Liver (tissue), 9 donors: ENCODE measurements around the gene CYP24A1. TPM values are rescaled to one million over a fixed set of nuclear protein-coding genes. Genes with fewer than 3 reads are reported as not detected.
A peak's percentile ranks its signal among the peaks of the same experiment; 100 is the strongest.

Experiments used
- DNase-seq: peaks from one replicate; pipeline ENCODE4 v3.0.0-alpha.2; 2017; ENCODE audit warnings: low spot score
- H3K27ac ChIP-seq, 2 donors: one replicate each; pipeline ENCODE4 v1.7.0; 2013; ENCODE audit warnings: inconsistent platforms in 2 of 2, low read length in 2 of 2, control low read depth in 1 of 2, low read depth in 1 of 2, mild to moderate bottlenecking in 1 of 2
- H3K27me3 ChIP-seq, 4 donors: one replicate each; pipeline versions ENCODE4 v1.6.1 to v1.7.0; 2013; ENCODE audit warnings: low read length in 3 of 4, inconsistent platforms in 1 of 4, mild to moderate bottlenecking in 1 of 4, moderate library complexity in 1 of 4; ENCODE audit not compliant: control insufficient read depth in 4 of 4, insufficient read depth in 4 of 4
- H3K36me3 ChIP-seq, 4 donors: one replicate each; pipeline versions ENCODE4 v1.6.1 to v1.7.0; 2013; ENCODE audit warnings: low read length in 3 of 4, mild to moderate bottlenecking in 3 of 4, low read depth in 1 of 4, moderate library complexity in 1 of 4; ENCODE audit not compliant: control insufficient read depth in 4 of 4, insufficient read depth in 3 of 4
- H3K4me1 ChIP-seq, 4 donors: one replicate each; pipeline versions ENCODE4 v1.6.1 to v1.7.0; 2013; ENCODE audit warnings: low read length in 3 of 4, mild to moderate bottlenecking in 3 of 4, moderate library complexity in 1 of 4; ENCODE audit not compliant: control insufficient read depth in 4 of 4, insufficient read depth in 4 of 4
- H3K4me3 ChIP-seq, 3 donors: one replicate each; pipeline versions ENCODE4 v1.6.1 to v1.7.0; 2013; ENCODE audit warnings: low read length in 3 of 3, control low read depth in 1 of 3, low read depth in 1 of 3, mild to moderate bottlenecking in 1 of 3
- H3K9ac ChIP-seq, 2 donors: one replicate each; pipeline ENCODE4 v1.7.0; 2013; ENCODE audit warnings: low read length in 2 of 2, mild to moderate bottlenecking in 2 of 2, moderate library complexity in 2 of 2, control low read depth in 1 of 2, low read depth in 1 of 2
- H3K9me3 ChIP-seq, 4 donors: one replicate each; pipeline versions ENCODE4 v1.6.1 to v1.7.0; 2013; ENCODE audit warnings: low read length in 3 of 4; ENCODE audit not compliant: control insufficient read depth in 4 of 4
- CTCF ChIP-seq: fragments of 150-350 bp; IDR thresholded peaks from 2 replicates; pipeline ENCODE4 v1.5.1; 2017; ENCODE audit warnings: improper control_type of control experiment, low read depth, low read length; ENCODE audit not compliant: missing input control
- FOXA1 ChIP-seq: IDR thresholded peaks from 2 replicates; pipeline ENCODE4 v1.6.1; 2016; ENCODE audit warnings: antibody characterized with exemption
- FOXA2 ChIP-seq: IDR thresholded peaks from 2 replicates; pipeline ENCODE4 v1.6.1; 2016; ENCODE audit warnings: antibody characterized with exemption
- JUND ChIP-seq, 2 donors: IDR thresholded peaks; 2 replicates each; pipeline ENCODE4 v1.6.1; 2016; ENCODE audit warnings: antibody characterized with exemption in 2 of 2
- RAD21 ChIP-seq, 2 donors: IDR thresholded peaks; 2 replicates each; pipeline ENCODE4 v1.6.1; 2016; ENCODE audit warnings: antibody characterized with exemption in 2 of 2, mild to moderate bottlenecking in 2 of 2
- RXRA ChIP-seq, 2 donors: IDR thresholded peaks; 2 replicates each; pipeline ENCODE4 v1.6.1; 2017 to 2018; ENCODE audit warnings: antibody characterized with exemption in 2 of 2, mild to moderate bottlenecking in 1 of 2
- YY1 ChIP-seq: IDR thresholded peaks from 2 replicates; pipeline ENCODE4 v1.6.1; 2016; ENCODE audit warnings: antibody characterized with exemption, mild to moderate bottlenecking
- ZBTB33 ChIP-seq: IDR thresholded peaks from 2 replicates; pipeline ENCODE4 v1.6.1; 2016; ENCODE audit warnings: antibody characterized with exemption
- WGBS: extraction: QIAGEN DNeasy Blood & Tissue Kit; methylation state at CpG from one replicate; pipeline ENCODE4 v1.1.7; 2013; 5-methylcytosine and 5-hydroxymethylcytosine counted together
- polyA plus RNA-seq, 2 donors: library from polyadenylated mRNA; stranded (reverse) in 1 of 2; unstranded in 1 of 2; fragments of 200-250 nt in 1 of 2; fragments of >200 nt in 1 of 2; fragmentation: Nextera tagmentation in 1 of 2; extraction: Ambion mirVana in 1 of 2; gene quantifications; one replicate each; pipeline versions ENCODE4 v1.2.1 to v1.2.3, GENCODE V29; 2013 to 2015
- total RNA-seq, 2 donors: library from RNA; depleted of rRNA; stranded (reverse); fragments of >200 nt; gene quantifications; one replicate each; pipeline ENCODE4 v1.2.3, GENCODE V29; 2014
- TF ChIP-seq, protein P1 (sequence below): IDR thresholded peaks from 2 replicates; pipeline ENCODE4 v1.6.1; 2016; ENCODE audit warnings: antibody characterized with exemption
- TF ChIP-seq, protein P2 (sequence below): IDR thresholded peaks from 2 replicates; pipeline ENCODE4 v1.6.1; 2016; ENCODE audit warnings: antibody characterized with exemption
- TF ChIP-seq, protein P3 (sequence below): IDR thresholded peaks from 2 replicates; pipeline ENCODE4 v1.6.1; 2016; ENCODE audit warnings: antibody characterized with exemption, mild to moderate bottlenecking
- donor health status: healthy.
- donor health status: healthy.
- donor health status: healthy.
- donor health status: healthy.
- donor health status: healthy.

The CYP24A1 gene
- total and polyA plus RNA-seq, 4 donors, result not detected

DNA sequence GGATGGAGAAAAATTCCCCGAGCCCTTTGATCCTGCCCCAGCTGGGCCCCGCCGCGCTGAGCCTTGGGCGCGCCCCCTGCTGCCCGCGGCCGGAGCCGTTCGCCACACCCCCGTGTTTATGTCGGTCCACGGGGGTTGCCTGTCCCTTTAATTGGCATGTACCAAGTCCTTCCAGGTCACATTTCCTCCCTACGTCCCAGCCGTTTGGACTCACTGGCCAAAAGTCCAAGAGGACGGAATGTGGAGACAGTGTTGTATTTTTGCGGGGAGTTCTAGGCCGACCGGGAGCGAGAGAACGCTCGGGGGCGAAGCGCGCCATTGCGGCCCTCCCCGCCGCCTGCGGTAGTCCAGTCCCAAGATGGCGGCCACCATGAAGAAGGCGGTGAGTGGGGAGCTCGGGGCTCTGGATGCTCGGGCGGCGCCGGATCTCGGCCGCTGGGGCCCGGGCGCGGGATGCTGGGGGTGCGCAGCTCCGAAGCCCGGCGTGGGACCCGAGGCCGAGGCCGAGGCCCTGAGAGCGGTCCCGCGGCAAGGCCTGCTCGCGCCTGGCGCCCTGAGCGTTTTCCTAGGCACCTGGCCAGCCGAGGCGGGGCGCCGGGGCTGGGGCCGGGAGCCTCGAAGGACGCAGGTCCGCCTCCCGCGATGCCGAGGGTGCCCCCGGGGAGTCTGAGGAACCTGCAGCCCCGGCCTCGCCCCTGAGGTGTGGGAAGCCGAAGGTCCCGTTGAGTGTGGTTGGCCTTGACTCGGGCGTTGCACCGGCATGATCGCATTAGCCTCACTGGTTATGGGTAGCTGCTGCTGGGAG is 34.2 kb upstream of the CYP24A1 start, which contains the start of gene PFDN4:
Gene PFDN4 (plus strand): TSS at position 345 of the 805 bp plus-strand sequence. CDS start 14 bp downstream, at position 359.
- H3K9me3 ChIP-seq, result no peaks in the 10 kb centered on the region
- peak; percentile 87 for DNase-seq
- WGBS, result under 1% methylated on average over 76 of the region's 76 CpGs
- H3K27ac ChIP-seq, result peak within 1 kb of the TSS; percentile 94 to 98
- H3K9ac ChIP-seq, result peak within 1 kb of the TSS; percentile 93 to 94
- peak within 1 kb of the TSS; percentile 58 to 95 (median 84) for H3K4me3 ChIP-seq
- H3K27me3 ChIP-seq, result no peaks in the 10 kb centered on the region
- TF ChIP-seq YY1 (peak; percentile 98), CTCF (peak; percentile 63), RAD21 (IDR thresholded peaks at IDR 0.05) (peak; percentile 58 to 66)
- TF ChIP-seq, protein P1, sequence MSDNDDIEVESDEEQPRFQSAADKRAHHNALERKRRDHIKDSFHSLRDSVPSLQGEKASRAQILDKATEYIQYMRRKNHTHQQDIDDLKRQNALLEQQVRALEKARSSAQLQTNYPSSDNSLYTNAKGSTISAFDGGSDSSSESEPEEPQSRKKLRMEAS, result peak; percentile 65
- TF ChIP-seq, protein P2, sequence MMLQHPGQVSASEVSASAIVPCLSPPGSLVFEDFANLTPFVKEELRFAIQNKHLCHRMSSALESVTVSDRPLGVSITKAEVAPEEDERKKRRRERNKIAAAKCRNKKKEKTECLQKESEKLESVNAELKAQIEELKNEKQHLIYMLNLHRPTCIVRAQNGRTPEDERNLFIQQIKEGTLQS, result no peak
- no peaks in the 10 kb centered on the region for H3K36me3 ChIP-seq
- peaks cover 3 to 16% (median 9%) of the 10 kb centered on the region in 4 donors for H3K4me1 ChIP-seq

GRCh38 chr20:54207053-54207742 is 33.4 kb upstream of the CYP24A1 start:
- Histone ChIP-seq H3K27ac (no peak overlapping the region), H3K4me3 (peak overlapping the region in 1 of 3 donors; percentile 95), H3K36me3 (no peaks in the 10 kb centered on the region), H3K9ac (peak overlapping the region in 1 of 2 donors; percentile 93), H3K4me1 (peaks cover 3 to 16% (median 9%) of the 10 kb centered on the region in 4 donors), H3K9me3 (no peaks in the 10 kb centered on the region), H3K27me3 (no peaks in the 10 kb centered on the region)
- DNase-seq, result no peak
- TF ChIP-seq YY1 (no peak), RAD21 (IDR thresholded peaks at IDR 0.05) (no peak)
- WGBS, result 61% methylated on average over 7 of the region's 7 CpGs

- H3K36me3 ChIP-seq, result no peaks in the 10 kb centered on the region
- H3K27ac ChIP-seq, result no peak overlapping the region
- H3K4me1 ChIP-seq, result peaks cover 3 to 16% (median 9%) of the 10 kb centered on the region in 4 donors
- H3K9ac ChIP-seq, result no peak overlapping the region
- no peak for TF ChIP-seq FOXA2
- no peak for TF ChIP-seq RAD21 (IDR thresholded peaks at IDR 0.05)
- no peak for TF ChIP-seq ZBTB33
- TF ChIP-seq FOXA1, result no peak
- TF ChIP-seq, protein P1, result no peak
- TF ChIP-seq, protein P2, result no peak
- TF ChIP-seq, protein P3, sequence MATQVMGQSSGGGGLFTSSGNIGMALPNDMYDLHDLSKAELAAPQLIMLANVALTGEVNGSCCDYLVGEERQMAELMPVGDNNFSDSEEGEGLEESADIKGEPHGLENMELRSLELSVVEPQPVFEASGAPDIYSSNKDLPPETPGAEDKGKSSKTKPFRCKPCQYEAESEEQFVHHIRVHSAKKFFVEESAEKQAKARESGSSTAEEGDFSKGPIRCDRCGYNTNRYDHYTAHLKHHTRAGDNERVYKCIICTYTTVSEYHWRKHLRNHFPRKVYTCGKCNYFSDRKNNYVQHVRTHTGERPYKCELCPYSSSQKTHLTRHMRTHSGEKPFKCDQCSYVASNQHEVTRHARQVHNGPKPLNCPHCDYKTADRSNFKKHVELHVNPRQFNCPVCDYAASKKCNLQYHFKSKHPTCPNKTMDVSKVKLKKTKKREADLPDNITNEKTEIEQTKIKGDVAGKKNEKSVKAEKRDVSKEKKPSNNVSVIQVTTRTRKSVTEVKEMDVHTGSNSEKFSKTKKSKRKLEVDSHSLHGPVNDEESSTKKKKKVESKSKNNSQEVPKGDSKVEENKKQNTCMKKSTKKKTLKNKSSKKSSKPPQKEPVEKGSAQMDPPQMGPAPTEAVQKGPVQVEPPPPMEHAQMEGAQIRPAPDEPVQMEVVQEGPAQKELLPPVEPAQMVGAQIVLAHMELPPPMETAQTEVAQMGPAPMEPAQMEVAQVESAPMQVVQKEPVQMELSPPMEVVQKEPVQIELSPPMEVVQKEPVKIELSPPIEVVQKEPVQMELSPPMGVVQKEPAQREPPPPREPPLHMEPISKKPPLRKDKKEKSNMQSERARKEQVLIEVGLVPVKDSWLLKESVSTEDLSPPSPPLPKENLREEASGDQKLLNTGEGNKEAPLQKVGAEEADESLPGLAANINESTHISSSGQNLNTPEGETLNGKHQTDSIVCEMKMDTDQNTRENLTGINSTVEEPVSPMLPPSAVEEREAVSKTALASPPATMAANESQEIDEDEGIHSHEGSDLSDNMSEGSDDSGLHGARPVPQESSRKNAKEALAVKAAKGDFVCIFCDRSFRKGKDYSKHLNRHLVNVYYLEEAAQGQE, result no peak
- TF ChIP-seq RXRA (IDR thresholded peaks at IDR 0.05), result no peak
- TF ChIP-seq JUND (IDR thresholded peaks at IDR 0.05), result no peak
- no peaks in the 10 kb centered on the region for H3K9me3 ChIP-seq
- no peak for DNase-seq
- H3K4me3 ChIP-seq, result no peak overlapping the region
- 87% methylated on average over 8 of the region's 8 CpGs for WGBS
- H3K27me3 ChIP-seq, result no peaks in the 10 kb centered on the region
Measured at GRCh38 chr20:54205450-54205849, 31.7 kb upstream of the CYP24A1 start.
